GM21528 (cell line): ENCODE data around the gene RYR3.

Experiments used
- ATAC-seq: cut with Tn5 transposase; IDR thresholded peaks from one replicate; pipeline ENCODE4 v1.9.1; 2021; ENCODE audit warnings: mild to moderate bottlenecking, moderate library complexity; ENCODE audit not compliant: unreplicated experiment, low FRiP score

RYR3 gene

DNA sequence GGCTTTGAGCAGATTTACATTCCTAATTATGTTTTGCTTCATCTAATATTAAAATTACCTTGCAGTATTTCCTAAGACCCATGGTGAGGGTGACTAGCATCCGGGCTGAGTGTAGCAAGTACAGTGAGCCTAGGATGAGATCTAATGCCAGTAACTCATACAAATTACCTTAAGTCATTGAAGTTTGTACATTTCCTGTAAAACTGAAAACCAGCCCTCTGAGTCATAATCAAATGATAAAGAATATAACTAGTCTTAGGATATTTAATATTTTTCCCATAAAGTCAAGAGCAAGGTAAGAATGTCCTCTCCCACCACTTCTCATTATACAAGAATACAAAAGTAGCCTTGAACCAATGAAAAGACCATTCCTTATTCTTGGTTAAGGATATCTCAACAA, 602.7 kb downstream of the RYR3 start:
- no peak for ATAC-seq
